NCI-H2196 treated with DMSO at 0.1 percent for 48 hours (cell line): ENCODE data around the gene ACSL6.

Source experiments
- DNase-seq: peaks from one replicate; lab custom pipeline; 2025; ENCODE audit not compliant: unreplicated experiment; lab: John Stamatoyannopoulos, UW

Gene ACSL6

GRCh38 chr5:132011622-132012343 is at the start of gene ACSL6:
Gene ACSL6 (minus strand): TSS chr5:132011658. CDS start chr5:132011553, 105 bp downstream.
- no peak for DNase-seq

GRCh38 chr5:132060501-132061161 is 49.2 kb upstream of the ACSL6 start, which contains the start of gene IL3:
Gene IL3 (plus strand): TSS chr5:132060655. CDS start chr5:132060707, 52 bp downstream.
- no peak for DNase-seq

GRCh38 chr5:132059696-132060500 is 48.4 kb upstream of the ACSL6 start:
- DNase-seq: no peak

- DNase-seq: no peak
Measured at GRCh38 chr5:132059043-132059695, 47.7 kb upstream of the ACSL6 start.

GRCh38 chr5:132058646-132059042 is 47.2 kb upstream of the ACSL6 start:
- no peak for DNase-seq

- DNase-seq: no peak
Measured at GRCh38 chr5:132057498-132058255, 46.2 kb upstream of the ACSL6 start.

GRCh38 chr5:132056610-132057497 is 45.4 kb upstream of the ACSL6 start:
- no peak for DNase-seq

- DNase-seq: no peak
Measured at GRCh38 chr5:132055808-132056609, 44.6 kb upstream of the ACSL6 start.

GRCh38 chr5:132055441-132055807 is 44.0 kb upstream of the ACSL6 start:
- DNase-seq: no peak

- no peak for DNase-seq
Measured at GRCh38 chr5:132054697-132055440, 43.4 kb upstream of the ACSL6 start.

GRCh38 chr5:132054031-132054696 is 42.7 kb upstream of the ACSL6 start:
- no peak for DNase-seq

GRCh38 chr5:132053483-132053882 is 42.0 kb upstream of the ACSL6 start:
- no peak for DNase-seq

GRCh38 chr5:132052520-132052919 is 41.1 kb upstream of the ACSL6 start:
- DNase-seq: no peak

- DNase-seq: no peak
Measured at GRCh38 chr5:132050661-132051552, 39.4 kb upstream of the ACSL6 start.

GRCh38 chr5:132050136-132050535 is 38.7 kb upstream of the ACSL6 start:
- no peak for DNase-seq

GRCh38 chr5:132049559-132049958 is 38.1 kb upstream of the ACSL6 start:
- no peak for DNase-seq
